ENCODE data around the gene CADM4. TPM values are rescaled to one million over a fixed set of nuclear protein-coding genes. Genes with fewer than 3 reads are reported as not detected.
A peak's percentile ranks its signal among the peaks of the same experiment; 100 is the strongest.

The CADM4 gene
- total and polyA plus RNA-seq, 9 of the 15 experiments (the other 6 are each of a cell fraction or from before 2014, with no cell fraction given) = 0.03 to 4.6 (median 1.3) TPM

GRCh38 chr19:43595999-43596841, 43.4 kb downstream of the CADM4 start, which contains the start of the genes IRGQ and ZNF576 (continued):
- peak; percentile 57; the same call in 1 of the 2 replicates for TF ChIP-seq PHF8 (IDR thresholded peaks at IDR 0.05; ENCODE audit: borderline replicate concordance, low read length)
- TF ChIP-seq ZNF134 (CRISPR knock-in tag; conservative IDR thresholded peaks at IDR 0.05) = 0 out of 2 replicates have a peak, but pooled peaks have one; percentile 34
- no peak for TF ChIP-seq NFIC (IDR thresholded peaks at IDR 0.05)
- TF ChIP-seq MEIS2 (IDR thresholded peaks at IDR 0.05; ENCODE audit: partially characterized antibody) = peak; percentile 99
- TF ChIP-seq ZBED1 (IDR thresholded peaks at IDR 0.05) = no peak
- TF ChIP-seq NONO (IDR thresholded peaks at IDR 0.05; ENCODE audit: low read depth in 2 of 2, low read length in 1 of 2) = peak in 1 of 2 experiments; percentile 82; a peak in 1 of 4 replicates
- TF ChIP-seq KLF6 (CRISPR knock-in tag; IDR thresholded peaks at IDR 0.05; ENCODE audit: borderline replicate concordance) = peak; percentile 26; the same call in 1 of the 2 replicates
- peak; percentile 73 for TF ChIP-seq SUPT5H (IDR thresholded peaks at IDR 0.05)
- TF ChIP-seq BRD9 (IDR thresholded peaks at IDR 0.05; ENCODE audit: low read depth, partially characterized antibody) = peak; percentile 68
- peak; percentile 66; the same call in 1 of the 2 replicates for TF ChIP-seq ERF (CRISPR knock-in tag; IDR thresholded peaks at IDR 0.05)
- peak in 1 of 2 experiments; percentile 20; a peak in 3 of 4 replicates for TF ChIP-seq KDM1A (IDR thresholded peaks at IDR 0.05)
- 0 out of 6 replicates have a peak, but pooled peaks of 1 of the 3 experiments have one; percentile 30 for TF ChIP-seq ZBTB11 (CRISPR knock-in tag; IDR thresholded peaks at IDR 0.05)
- 0 out of 2 replicates have a peak, but pooled peaks have one; percentile 68 for TF ChIP-seq FOXJ2 (tag; IDR thresholded peaks at IDR 0.05)
- TF ChIP-seq STAT6 (CRISPR knock-in tag; IDR thresholded peaks at IDR 0.05) = no peak
- peak in 1 of 2 experiments; percentile 8; a peak in 1 of 4 replicates for TF ChIP-seq ZMIZ1 (IDR thresholded peaks at IDR 0.05; ENCODE audit: low read depth in 2 of 2, low read length in 2 of 2)
- TF ChIP-seq RCOR1 (IDR thresholded peaks at IDR 0.05; ENCODE audit: borderline replicate concordance in 1 of 2, low read depth in 2 of 2, low read length in 2 of 2) = peak; percentile 73 to 94
